Fibroblast of lung (primary cell): Measurements from ENCODE around the gene ZNF804A.

Experiments used
- CTCF ChIP-seq, 2 donors: IDR thresholded peaks in 1 of 2; conservative IDR thresholded peaks in 1 of 2; 1 replicate in 1 of 2; 2 replicates in 1 of 2; pipeline ENCODE4 v1.5.1; 2011 to 2012; ENCODE audit warnings: low read length in 2 of 2, control low read depth in 1 of 2, inconsistent platforms in 1 of 2, low read depth in 1 of 2, mild to moderate bottlenecking in 1 of 2
- EZH2 ChIP-seq: IDR thresholded peaks from 2 replicates; pipeline ENCODE4 v1.5.1; 2012; ENCODE audit warnings: low read length, control low read depth, mild to moderate bottlenecking; ENCODE audit errors: missing control alignments

- TF ChIP-seq CTCF (conservative IDR thresholded peaks at IDR 0.05 in 1 of 2, IDR thresholded peaks at IDR 0.05 in 1 of 2; ENCODE audit: low read depth in 1 of 2, low read length in 2 of 2), result no peak
- TF ChIP-seq EZH2, result no peak
Observed at GRCh38 chr2:184566716-184567115, 31.6 kb upstream of the ZNF804A start.
